ENCODE measurements around the gene LGI2. TPM values are rescaled to one million over a fixed set of nuclear protein-coding genes. Genes with fewer than 3 reads are reported as not detected.
"Not testable (repeated sequence)": the region's sequence is repeated elsewhere in the genome, so short reads cannot be mapped to it uniquely, and the experiment has no call there.

Gene LGI2
- total and polyA plus RNA-seq, 4 donors: 0.05 to 0.19 (median 0.08) TPM; not detected in 1

GRCh38 chr4:25065932-25066590 is 35.3 kb upstream of the LGI2 start:
- H3K4me1 ChIP-seq (ENCODE audit: control insufficient read depth in 4 of 4, insufficient read depth in 4 of 4, low read length in 3 of 4): no peaks in the 10 kb centered on the region
- H3K4me3 ChIP-seq (ENCODE audit: low read depth in 1 of 3, low read length in 3 of 3): no peak overlapping the region
- peaks cover 0 to 4% (median 0%) of the 10 kb centered on the region in 4 donors for H3K27me3 ChIP-seq (ENCODE audit: control insufficient read depth in 4 of 4, insufficient read depth in 4 of 4, low read length in 3 of 4)
- H3K27ac ChIP-seq (ENCODE audit: low read depth in 1 of 2, low read length in 2 of 2): no peak overlapping the region
- no peak for DNase-seq (ENCODE audit: low spot score)
- no peak overlapping the region for H3K9ac ChIP-seq (ENCODE audit: low read depth in 1 of 2, low read length in 2 of 2)
- H3K36me3 ChIP-seq (ENCODE audit: control insufficient read depth in 4 of 4, insufficient read depth in 3 of 4, low read depth in 1 of 4, low read length in 3 of 4): no peaks in the 10 kb centered on the region
- peaks cover 0 to 1% (median 0%) of the 10 kb centered on the region in 4 donors for H3K9me3 ChIP-seq (ENCODE audit: control insufficient read depth in 4 of 4, low read length in 3 of 4)
- WGBS: 90% methylated on average over 7 of the region's 7 CpGs
- TF ChIP-seq YY1 (IDR thresholded peaks at IDR 0.05): no peak
- TF ChIP-seq HNF4G (IDR thresholded peaks at IDR 0.05): no peak
- TF ChIP-seq TAF1 (conservative IDR thresholded peaks at IDR 0.05): no peak
- TF ChIP-seq, protein P1, sequence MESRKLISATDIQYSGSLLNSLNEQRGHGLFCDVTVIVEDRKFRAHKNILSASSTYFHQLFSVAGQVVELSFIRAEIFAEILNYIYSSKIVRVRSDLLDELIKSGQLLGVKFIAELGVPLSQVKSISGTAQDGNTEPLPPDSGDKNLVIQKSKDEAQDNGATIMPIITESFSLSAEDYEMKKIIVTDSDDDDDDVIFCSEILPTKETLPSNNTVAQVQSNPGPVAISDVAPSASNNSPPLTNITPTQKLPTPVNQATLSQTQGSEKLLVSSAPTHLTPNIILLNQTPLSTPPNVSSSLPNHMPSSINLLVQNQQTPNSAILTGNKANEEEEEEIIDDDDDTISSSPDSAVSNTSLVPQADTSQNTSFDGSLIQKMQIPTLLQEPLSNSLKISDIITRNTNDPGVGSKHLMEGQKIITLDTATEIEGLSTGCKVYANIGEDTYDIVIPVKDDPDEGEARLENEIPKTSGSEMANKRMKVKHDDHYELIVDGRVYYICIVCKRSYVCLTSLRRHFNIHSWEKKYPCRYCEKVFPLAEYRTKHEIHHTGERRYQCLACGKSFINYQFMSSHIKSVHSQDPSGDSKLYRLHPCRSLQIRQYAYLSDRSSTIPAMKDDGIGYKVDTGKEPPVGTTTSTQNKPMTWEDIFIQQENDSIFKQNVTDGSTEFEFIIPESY (IDR thresholded peaks at IDR 0.05): no peak
- TF ChIP-seq EGR1 (IDR thresholded peaks at IDR 0.05; ENCODE audit: low read depth in 2 of 2): no peak

DNA sequence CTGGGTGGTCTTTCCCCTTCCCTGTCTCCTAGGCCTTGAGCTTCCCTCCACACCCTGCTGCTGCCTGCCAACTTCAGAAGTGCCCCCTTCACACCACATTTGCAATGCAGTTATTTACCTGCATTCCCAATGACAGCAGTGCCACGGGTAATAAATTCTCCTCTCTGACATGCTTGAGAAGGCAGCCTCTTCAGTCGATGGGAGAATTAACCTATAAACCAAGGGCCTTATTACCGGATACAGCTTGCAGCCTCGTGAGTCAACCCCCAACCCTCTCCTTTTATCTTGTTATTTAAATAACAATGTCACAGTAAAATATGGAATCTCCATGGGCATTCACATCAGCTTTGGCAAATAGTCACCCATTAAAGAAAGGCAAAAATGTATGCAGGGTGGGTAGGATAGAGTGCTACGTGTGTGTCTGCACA is 34.7 kb upstream of the LGI2 start:
- Histone ChIP-seq H3K27me3 (ENCODE audit: control insufficient read depth in 4 of 4, insufficient read depth in 4 of 4, low read length in 3 of 4) (peaks cover 0 to 4% (median 0%) of the 10 kb centered on the region in 4 donors), H3K9ac (ENCODE audit: low read depth in 1 of 2, low read length in 2 of 2) (no peak overlapping the region), H3K36me3 (ENCODE audit: control insufficient read depth in 4 of 4, insufficient read depth in 3 of 4, low read depth in 1 of 4, low read length in 3 of 4) (no peaks in the 10 kb centered on the region), H3K9me3 (ENCODE audit: control insufficient read depth in 4 of 4, low read length in 3 of 4) (peaks cover 0 to 1% (median 0%) of the 10 kb centered on the region in 4 donors), H3K4me3 (ENCODE audit: low read depth in 1 of 3, low read length in 3 of 3) (no peak overlapping the region), H3K4me1 (ENCODE audit: control insufficient read depth in 4 of 4, insufficient read depth in 4 of 4, low read length in 3 of 4) (no peaks in the 10 kb centered on the region), H3K27ac (ENCODE audit: low read depth in 1 of 2, low read length in 2 of 2) (no peak overlapping the region)
- no peak for DNase-seq (ENCODE audit: low spot score)
- TF ChIP-seq CTCF (IDR thresholded peaks at IDR 0.05; ENCODE audit: low read depth, low read length, missing input control): no peak
- no peak for TF ChIP-seq JUND (IDR thresholded peaks at IDR 0.05)
- no peak for TF ChIP-seq HNF4A (conservative IDR thresholded peaks at IDR 0.05)
- TF ChIP-seq GABPA (IDR thresholded peaks at IDR 0.05 in 1 of 2, conservative IDR thresholded peaks at IDR 0.05 in 1 of 2): no peak
- no peak for TF ChIP-seq EGR1 (IDR thresholded peaks at IDR 0.05; ENCODE audit: low read depth in 2 of 2)
- TF ChIP-seq, protein P1 (IDR thresholded peaks at IDR 0.05): no peak
- TF ChIP-seq FOXA1 (IDR thresholded peaks at IDR 0.05): no peak
- TF ChIP-seq HNF4G (IDR thresholded peaks at IDR 0.05): no peak
- TF ChIP-seq ATF3 (IDR thresholded peaks at IDR 0.05): no peak
- no peak for TF ChIP-seq RAD21 (IDR thresholded peaks at IDR 0.05)
- no peak for TF ChIP-seq YY1 (IDR thresholded peaks at IDR 0.05)
- no peak for TF ChIP-seq TAF1 (conservative IDR thresholded peaks at IDR 0.05)
- TF ChIP-seq MAX (IDR thresholded peaks at IDR 0.05): no peak
- TF ChIP-seq, protein P2, sequence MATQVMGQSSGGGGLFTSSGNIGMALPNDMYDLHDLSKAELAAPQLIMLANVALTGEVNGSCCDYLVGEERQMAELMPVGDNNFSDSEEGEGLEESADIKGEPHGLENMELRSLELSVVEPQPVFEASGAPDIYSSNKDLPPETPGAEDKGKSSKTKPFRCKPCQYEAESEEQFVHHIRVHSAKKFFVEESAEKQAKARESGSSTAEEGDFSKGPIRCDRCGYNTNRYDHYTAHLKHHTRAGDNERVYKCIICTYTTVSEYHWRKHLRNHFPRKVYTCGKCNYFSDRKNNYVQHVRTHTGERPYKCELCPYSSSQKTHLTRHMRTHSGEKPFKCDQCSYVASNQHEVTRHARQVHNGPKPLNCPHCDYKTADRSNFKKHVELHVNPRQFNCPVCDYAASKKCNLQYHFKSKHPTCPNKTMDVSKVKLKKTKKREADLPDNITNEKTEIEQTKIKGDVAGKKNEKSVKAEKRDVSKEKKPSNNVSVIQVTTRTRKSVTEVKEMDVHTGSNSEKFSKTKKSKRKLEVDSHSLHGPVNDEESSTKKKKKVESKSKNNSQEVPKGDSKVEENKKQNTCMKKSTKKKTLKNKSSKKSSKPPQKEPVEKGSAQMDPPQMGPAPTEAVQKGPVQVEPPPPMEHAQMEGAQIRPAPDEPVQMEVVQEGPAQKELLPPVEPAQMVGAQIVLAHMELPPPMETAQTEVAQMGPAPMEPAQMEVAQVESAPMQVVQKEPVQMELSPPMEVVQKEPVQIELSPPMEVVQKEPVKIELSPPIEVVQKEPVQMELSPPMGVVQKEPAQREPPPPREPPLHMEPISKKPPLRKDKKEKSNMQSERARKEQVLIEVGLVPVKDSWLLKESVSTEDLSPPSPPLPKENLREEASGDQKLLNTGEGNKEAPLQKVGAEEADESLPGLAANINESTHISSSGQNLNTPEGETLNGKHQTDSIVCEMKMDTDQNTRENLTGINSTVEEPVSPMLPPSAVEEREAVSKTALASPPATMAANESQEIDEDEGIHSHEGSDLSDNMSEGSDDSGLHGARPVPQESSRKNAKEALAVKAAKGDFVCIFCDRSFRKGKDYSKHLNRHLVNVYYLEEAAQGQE (IDR thresholded peaks at IDR 0.05): no peak
- WGBS: 47% methylated on average over 5 of the region's 5 CpGs

DNA sequence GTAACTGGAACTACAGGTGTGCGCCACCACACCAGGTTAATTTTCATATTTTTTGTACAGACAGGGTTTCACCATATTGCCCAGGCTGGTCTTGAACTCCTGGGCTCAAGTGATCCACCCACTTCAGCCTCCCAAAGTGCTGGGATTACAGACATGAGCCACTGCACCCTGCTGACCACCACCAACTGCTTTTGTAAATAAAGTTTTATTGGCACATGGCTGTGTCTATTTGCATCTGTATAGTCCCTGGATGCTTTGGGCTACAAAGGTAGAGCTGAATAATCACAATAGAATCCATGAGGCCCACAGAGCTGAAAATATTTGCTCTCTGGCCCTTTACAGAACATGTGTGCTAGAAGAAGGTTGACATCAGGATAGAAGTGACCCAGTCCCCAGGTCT is 33.7 kb upstream of the LGI2 start:
- H3K27me3 ChIP-seq (ENCODE audit: control insufficient read depth in 4 of 4, insufficient read depth in 4 of 4, low read length in 3 of 4); H3K4me3 ChIP-seq (ENCODE audit: low read depth in 1 of 3, low read length in 3 of 3); H3K9ac ChIP-seq (ENCODE audit: low read depth in 1 of 2, low read length in 2 of 2); H3K9me3 ChIP-seq (ENCODE audit: control insufficient read depth in 4 of 4, low read length in 3 of 4); H3K36me3 ChIP-seq (ENCODE audit: control insufficient read depth in 4 of 4, insufficient read depth in 3 of 4, low read depth in 1 of 4, low read length in 3 of 4); DNase-seq (ENCODE audit: low spot score); H3K4me1 ChIP-seq (ENCODE audit: control insufficient read depth in 4 of 4, insufficient read depth in 4 of 4, low read length in 3 of 4); H3K27ac ChIP-seq (ENCODE audit: low read depth in 1 of 2, low read length in 2 of 2): not testable (repeated sequence)
- 99% methylated on average over 1 of the region's 1 CpG for WGBS
